Activated CD4-positive, alpha-beta T cell treated with anti-CD3 and anti-CD28 coated beads, Interleukin-2, Interleukin-4, amounts not matched to agents 100 ng/mL and 50 ng/mL, durations not matched to agents 16 hours and 8 hours (primary cell): ENCODE data around the gene MLKL.

Source experiments
- DNase-seq: peaks from one replicate; pipeline ENCODE4 v3.0.0-alpha.2; 2020; ENCODE audit warnings: low spot score

The MLKL gene

DNA sequence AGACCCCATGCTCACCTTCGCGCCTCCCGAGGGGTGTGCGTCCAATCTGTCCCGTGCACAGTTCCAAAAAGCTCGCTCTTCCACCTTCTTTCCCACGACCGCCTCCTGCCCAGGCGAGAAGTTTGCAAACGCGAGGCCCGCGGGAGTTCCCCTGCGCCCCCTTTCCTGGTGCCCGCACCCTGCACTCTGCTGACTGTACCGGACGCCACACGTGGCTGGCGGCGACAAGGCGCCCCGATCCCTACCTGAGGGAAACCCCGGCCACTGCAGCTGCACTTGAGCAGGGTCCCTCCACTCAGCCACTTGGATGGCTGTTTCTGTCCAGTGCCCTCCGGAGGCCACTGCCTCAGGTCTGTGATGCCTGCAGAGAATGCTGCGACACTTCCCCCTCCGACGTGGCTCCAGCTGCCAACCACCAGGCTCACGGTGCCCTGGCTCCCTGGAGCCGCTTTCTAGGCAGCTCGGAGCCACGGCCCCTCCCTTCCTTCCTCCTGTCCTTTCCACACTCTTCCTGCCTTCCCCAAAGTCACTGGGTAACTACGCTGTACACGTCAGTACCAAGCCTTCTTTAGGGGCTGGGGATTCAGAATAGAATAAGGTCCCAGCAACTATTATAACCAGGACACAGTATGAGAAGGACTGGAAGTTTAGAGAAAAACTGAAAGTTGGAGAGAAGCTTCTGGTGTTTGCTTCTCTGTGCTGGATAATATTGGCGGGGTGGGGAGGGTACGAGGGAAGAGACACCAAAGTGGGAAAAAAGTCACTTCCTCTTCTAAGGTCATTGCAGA is at the start of gene MLKL:
Gene MLKL (minus strand): TSS at position 425 of the 788 bp plus-strand sequence. CDS start 5,105 bp downstream, outside the sequence.
- DNase-seq = peak; percentile 51

DNA sequence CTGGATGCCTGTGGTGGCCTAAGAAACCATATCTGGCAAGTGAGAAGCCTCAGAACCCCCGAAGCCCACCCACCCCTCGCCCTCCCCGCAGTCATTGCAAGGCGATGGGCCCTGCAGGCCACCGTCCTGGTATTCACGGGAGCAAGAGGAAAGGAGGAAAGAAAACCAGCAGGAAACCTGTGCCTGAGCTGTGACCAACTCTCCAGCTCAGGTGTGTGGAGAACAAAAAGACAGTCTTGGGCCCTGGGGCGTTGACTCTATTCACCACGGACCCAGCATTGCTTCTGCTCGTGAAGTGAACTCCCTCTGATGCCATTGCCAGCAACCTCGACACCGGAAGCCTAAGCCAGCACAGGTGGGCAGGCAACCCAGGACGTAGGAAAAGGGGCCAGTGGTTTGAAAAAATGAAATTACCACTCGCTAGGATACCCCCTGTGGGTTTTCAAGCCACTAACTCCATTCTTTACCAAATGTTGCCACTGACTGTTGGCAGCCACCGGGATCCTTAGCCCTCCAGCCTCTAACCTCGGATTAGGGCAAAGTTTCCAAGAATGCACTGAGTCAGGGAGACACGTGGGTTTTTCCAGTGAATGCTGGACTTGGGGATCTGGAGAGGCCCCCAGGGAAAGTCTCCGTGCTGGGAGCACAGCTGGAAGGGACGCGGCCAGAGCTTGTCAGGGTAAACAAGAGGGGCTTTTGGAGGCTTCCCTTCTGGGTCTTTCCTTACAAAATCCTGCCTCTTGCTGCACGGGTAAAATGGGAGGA is 48.8 kb upstream of the MLKL start:
- DNase-seq = no peak

DNA sequence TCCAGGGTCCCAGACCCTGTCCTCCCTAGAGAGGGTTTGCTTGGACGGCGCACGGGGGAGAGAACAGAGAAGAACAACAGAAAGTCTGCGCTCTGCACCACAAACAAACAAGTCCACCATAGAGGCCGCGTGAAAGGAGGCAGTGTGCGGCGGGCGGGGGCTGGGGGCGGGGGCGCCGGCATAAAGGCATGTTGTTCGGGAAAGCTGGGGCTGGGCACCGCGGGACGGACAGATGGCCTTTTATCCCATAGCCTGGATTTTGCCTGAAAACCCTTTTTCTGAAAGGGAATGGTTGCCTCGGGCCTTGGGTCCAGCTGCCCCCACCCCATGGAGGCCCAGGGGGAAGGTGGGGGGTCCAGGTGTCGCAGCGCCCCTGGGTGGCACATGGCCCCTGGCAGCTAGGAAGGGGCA is 48.0 kb upstream of the MLKL start:
- no peak for DNase-seq

DNA sequence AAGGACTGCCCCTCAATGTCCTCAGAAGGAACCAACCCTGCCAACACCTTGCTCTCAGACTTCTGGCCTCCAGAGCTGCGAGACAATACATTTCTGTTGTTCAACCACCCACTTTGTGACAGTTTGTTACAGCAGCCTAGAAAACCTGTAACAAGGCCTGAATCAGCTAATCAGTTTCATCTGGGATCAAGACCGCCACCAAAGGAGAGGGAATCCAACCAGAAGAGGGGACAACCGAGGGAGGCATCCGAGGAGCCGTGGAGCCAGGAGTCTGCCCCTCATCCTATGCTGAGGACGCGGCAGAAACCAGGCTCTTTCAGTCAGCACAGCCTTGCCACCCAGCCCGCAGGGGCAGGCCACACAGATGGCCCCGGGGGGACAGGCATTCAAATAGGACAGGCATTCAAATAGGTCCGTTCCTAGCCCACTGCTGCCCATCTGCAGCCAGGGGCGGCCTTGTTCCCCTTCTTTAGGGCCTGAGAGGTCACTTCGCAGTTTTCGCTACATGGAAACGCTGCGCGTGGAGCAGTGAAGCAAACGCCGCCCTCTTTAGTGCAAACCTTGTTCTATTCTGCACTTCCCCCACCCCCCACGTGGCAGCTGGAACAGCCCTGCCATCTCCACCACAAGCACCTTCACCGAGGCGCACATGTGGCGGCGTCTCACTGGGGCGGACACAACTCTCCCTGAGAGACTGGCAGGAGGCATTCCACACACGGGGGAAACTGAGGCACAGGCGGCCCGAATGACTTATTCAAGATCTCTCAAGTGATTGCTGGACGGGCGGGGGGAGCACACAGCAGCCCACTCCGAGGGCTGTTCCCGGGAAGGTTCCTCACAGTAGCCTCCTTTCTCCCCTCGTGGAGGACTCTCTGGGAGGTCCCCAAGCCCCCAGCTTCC is 47.3 kb upstream of the MLKL start:
- no peak for DNase-seq

DNA sequence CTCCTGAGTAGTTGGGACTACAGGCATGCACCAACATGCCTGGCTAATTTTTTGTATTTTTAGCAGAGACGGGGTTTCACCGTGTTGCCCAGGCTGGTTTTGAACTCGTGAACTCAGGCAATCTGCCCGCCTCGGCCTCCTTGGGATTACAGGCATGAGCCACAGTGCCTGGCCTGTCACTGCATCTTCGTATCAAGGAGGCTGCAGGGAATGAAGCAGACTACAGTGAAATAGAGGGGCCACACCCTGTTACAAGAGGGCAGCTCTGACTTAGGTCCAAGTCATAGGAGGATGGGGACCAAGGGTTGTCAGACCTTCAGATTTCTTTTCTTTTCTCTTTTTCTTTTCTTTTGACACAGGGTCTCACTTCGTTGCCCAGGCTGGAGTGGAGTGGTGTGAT is 45.3 kb upstream of the MLKL start:
- DNase-seq = no peak

DNA sequence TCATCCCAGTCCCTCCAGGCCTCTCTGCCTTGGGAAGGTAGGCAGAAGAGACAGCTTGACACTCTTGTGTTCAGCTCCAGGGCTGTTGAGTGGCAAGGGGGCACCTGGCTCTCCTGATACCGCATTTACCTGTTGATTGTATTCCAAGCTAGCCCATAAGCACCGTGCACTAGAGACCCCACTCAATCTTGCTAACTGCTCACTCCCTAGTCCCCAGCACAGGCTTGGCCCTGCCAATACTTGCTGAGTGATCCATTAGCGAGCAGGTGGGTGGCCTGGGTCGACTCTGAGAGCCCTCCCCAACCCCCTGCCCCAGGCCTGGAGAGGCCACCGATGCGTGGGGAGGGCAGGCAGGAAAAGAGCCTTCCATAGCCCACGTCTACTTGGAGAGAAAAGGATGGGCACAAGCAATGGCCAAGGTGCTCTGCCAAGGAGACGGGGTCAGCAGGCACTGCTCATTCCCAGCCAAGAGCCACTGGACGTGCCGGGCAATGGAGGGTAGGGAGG is 44.5 kb upstream of the MLKL start:
- no peak for DNase-seq

DNA sequence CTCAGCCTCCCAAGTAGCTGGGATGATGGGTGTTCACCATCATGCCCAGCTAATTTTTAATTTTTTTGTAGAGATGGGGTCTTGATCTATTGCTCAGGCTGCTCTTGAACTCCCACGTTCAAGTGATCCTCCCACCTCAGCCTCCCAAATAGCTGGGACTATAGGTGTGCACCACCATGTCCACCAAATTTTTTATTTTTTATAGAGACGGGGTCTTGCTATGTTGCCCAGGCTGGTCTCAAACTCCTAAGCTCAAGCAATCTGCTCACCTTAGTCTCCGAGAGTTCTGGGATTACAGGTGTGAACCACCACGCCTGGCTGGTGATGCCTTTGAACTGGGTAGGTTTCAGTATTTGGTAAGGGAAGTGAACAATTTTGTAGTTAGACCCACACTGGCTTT is 43.9 kb upstream of the MLKL start:
- DNase-seq = no peak

DNA sequence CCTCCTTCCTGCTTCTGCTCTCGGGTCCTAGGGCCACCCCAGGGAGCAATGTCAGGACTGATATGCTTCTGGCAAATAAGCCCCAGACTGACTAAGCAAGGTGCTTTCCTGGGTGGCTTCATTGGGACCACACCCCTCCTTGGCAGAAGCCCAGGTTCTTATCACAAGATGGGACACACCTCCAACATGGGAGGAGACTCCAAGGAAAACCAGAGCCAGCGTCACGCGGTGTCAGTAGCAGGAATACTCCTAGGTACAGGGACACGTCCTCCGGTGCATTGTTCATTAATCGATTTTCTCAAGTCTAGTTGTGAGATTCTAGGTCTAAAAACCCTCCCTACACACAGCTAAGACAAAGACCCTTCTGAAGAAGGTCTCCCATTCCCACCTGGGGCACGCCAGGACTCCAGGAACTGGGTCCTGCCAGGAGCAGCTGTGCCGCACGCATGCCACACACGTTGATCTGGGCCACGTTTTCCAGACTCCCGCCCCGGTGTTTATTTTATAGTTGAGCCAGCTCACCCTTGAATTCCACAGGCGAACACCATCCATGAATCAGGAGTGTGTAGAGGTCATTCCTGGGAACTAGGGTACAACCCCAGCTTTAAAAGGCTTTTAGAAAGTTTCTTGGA is 43.1 kb upstream of the MLKL start:
- DNase-seq = no peak

DNA sequence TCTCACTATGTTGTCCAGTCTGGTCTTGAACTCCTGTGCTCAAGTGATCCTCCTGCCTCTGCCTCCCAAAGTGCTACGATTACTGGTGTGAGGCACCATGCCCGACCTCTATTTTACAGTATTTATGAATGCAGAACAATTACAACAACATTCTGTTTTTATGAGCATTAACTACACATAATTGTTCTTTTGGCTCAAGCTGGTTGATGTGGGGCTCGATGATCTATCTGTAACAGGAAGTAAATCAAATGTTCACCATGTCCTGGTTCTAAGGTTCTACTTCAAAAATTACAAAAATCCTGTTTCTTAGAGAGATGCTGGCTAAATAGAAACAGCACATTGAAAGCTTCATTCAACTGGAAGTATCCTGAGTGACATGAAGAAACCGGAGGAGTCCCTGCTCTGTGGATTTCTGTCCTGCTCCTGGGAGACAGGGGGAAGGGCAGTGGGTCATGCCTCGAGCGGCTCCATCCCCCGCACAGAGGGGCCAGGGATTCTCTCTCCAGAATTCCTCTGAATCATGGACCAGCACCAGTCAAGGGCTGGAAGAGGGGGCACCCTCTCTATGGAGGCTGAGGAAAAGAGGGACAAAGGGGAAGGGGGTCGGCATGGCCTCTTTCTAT is 42.5 kb upstream of the MLKL start:
- DNase-seq = no peak

DNA sequence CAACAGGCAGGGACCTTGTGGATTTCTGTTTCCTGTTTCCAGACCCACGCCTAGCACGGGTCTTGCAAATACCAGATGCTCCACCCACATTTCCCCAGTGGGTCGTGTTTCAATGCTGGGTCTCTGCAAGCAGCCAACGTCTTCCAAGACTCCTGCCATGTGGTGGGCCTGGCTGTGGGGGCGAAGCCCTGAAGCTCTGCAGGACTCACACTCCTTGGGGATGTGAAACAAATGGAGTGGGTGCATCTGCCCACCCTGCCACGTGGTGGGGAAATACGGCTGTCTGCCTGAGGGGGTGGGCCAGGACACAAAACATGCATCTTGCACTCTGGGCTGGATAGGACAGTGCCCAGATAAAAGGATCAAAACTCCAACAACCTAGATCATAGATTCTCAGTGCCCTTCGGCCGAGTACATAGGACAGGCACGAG is 41.4 kb upstream of the MLKL start:
- no peak for DNase-seq

DNA sequence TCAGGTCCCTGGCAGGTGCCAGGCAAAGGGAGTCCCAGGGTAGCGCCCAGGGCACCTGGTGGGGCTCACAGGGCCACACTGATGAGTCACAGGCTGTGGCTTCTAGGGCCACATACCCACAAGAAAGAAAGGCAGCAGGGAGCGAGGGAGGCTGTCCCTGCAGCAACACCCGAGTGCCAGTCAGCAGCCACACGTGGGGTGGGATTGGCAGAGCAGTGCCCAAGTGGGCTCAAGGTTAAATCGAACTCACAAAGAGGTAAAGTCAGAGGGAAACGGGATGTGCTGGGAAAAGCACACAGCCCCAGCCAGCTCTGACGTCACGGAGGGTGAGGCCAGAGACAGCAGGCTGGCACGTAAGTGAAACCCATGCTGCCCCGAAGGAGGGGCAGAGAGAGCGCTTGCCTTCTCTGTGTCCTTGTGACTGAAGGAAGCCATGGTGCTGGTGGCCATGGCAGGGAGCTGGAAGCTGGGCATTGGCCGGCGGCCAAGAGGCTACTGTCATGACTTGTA is 40.2 kb upstream of the MLKL start:
- no peak for DNase-seq

DNA sequence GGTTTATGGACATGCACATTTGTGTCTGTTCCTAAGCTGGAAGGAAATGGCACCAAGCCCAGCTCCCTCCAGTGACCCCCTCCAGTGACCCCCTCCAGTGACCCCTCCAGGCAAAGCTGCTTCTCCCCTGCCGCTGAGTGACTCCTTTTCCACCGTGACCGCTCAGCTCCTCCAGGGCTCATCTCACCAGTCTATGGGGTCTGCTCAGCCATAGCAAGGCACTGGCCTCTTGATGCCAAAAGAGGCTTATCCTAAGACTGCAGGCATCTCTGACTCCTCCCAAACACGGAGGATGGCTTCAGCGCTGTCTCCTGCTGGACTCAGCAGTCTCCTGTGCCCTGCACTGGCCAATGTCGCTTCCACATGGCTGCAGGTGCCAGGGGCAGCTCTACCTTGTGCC is 38.6 kb upstream of the MLKL start:
- no peak for DNase-seq

DNA sequence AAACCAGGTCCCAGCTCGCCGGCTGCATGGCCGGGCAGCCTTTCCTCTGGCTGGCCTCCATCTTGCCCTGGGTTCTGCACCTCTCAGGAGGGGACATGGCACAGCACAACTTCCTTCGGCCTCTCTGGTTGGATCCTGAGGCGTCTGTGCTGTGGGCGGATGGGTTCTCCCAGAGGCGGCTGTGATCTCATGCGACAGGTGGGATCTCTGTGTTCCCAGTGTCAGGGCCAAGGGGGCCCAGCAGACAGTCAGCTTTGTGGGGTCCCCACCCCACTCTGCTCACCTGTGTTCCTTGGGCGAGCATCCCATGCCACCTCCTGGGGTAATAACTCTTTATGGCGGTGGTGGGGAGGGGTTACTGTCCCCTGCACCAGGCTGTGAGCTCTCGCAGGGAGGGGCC is 38.2 kb upstream of the MLKL start:
- no peak for DNase-seq

DNA sequence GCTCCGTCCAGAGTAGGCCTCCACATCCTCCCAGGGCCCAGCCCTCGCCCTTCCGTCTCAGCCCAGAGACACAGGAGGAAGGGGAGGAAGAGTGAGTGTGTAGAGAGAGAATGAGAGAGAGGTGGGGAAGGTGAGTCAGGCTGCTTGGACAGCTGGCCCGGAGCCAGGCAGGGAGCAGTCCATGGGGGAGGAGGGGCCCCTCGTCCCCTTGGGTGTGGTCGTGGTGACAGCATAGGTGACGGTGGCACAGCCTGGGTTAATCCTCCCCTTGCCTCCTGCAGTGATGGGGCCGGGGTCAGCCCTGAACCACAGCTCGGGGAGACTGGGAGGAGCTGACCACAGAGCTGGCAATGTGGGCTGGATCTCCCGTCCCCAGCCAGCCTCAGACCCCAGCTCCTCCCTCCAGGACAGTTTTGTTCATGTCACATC is 37.5 kb upstream of the MLKL start:
- DNase-seq = no peak

DNA sequence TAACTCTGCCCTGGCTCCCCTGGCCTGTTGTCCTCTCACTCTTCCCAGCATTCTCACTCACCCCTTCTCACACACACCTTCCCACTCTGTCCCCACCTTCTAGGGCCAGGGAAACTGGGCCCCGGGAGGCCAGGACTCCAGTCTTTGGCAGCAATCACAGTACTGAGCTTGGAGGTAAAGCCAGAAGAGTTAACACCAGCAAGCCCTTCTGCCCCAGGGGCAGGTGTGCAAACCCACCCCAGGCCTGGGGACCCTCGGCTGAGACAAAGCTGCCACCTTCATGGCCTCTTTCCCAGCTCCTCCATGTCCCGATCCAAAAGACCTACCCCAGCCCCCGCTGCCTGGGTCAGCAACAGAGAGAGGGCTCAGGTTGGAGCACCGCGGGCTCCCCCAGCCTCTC is 36.9 kb upstream of the MLKL start:
- DNase-seq = no peak

DNA sequence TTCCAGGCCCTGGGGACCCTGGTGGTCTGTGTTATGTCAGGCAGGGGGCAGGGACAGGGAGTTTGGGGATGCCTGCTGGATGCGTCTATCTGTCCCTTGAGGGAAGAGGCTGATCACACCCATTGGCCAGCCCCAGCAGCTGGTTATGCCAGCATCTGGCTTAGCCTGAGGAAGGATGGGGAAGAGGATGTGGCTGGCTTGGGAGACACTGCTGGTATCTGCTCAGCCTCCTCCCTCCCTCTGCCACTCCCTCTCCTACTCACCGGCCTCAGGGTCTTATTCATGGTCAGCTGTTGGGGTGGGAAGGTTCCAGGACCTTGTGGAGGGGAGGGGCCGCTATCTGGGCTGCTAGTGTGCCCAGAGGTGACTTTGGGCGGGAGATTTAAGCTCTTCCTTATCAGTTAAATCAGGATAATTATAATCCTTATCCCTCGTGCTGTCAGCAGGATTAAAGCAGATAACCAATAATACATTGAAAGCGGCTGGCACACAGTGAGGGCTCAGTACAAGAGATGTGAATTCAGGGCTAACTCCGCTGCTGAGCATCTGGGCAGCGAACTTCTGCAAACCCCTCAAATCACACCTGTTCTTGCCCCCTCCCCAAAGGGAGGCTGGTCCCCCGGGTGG is 36.0 kb upstream of the MLKL start:
- DNase-seq = no peak

DNA sequence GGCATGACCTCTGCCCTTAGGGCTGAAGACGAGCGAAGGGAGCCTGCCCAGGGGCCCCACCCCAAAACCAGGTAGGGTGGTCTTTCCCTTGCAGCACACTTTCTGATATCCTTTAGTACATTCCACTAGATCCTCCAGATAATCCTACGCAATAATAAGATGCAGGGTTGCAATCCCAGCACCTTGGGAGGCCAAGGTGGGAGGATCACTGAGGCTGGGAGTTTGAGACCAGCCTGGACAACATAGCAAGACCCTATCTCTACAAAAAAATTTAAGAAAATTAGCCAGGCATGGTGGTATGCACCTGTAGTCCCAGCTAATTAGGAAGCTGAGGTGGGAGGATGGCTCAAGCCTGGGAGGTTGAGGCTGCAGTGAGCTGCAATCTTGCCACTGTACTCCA is 34.9 kb upstream of the MLKL start:
- DNase-seq = no peak

DNA sequence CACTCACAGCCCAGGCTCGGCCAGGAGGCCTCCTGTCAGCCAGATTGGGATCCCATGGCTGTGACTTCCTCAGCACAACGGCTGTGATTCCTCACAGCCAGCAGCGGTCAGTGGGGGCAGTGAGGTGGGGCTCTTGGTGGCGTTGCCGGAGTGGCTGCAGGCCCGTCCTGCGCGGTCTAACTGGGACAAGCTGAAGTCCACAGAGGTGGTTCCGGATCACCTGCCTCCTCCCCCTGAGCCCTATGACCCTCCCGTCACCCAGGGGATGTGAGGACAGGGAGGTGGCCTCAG is 34.4 kb upstream of the MLKL start:
- DNase-seq = no peak

DNA sequence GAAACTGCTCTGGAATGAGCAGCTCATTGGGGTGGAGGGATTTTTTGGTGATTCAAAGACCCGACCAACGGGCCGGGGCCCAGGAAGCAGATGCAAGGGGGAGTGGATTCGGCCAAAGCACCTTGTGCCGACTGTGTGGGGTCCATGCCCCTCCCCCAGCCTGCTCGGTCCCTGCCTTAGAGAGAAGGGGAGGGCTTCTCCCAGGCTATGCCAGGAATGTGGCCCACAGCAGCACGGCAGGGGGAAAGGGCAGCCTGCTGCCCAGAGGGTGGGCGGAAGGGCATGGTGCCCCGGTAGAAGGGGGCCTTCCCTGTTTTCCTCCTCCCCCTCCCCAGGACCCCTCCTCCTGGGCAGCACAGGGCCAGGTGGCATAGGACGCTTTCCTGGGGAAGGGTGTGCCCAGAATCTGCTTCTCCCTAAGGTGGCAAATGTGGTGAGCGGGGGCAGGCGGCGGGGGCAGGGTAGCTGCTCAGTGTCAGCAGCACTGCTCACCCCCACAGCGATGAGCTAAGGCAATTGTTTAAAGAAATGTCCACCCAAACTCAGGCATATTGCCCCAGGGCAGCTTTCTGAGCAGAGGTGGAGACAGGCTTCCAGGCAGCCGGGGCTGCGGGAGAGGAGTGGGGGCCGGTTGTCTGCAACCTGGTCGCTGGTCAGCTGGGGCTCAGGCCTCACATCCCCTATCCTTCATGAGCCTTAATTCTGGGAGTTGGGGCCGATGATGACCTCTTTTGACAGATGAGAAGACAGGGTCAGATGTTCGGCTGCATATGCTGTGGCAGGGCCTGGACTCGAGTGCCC is 33.9 kb upstream of the MLKL start:
- no peak for DNase-seq
